Body of pancreas (tissue), 4 donors: ENCODE measurements around the gene CFAP100. TPM values are rescaled to one million over a fixed set of nuclear protein-coding genes. Genes with fewer than 3 reads are reported as not detected.

Source experiments
- ATAC-seq: fragments of 150-250 bp; one replicate; pipeline ENCODE4 v1.9.1; 2016
- DNase-seq, 4 donors: peaks; one replicate each; pipeline ENCODE4 v3.0.0-alpha.2; 2019
- H3K27ac ChIP-seq, 4 donors: fragments of 200-600 bp; sonication (generic); 1 replicate in 3 of 4; 2 replicates in 1 of 4; pipeline versions ENCODE4 v1.5.1 to v1.6.1; 2016 to 2019; ENCODE audit warnings: mild to moderate bottlenecking in 1 of 4, mixed read lengths in 1 of 4, moderate library complexity in 1 of 4
- H3K27me3 ChIP-seq, 2 donors: fragments of 200-600 bp; sonication (generic); one replicate each; pipeline ENCODE4 v1.6.0; 2016; ENCODE audit warnings: mild to moderate bottlenecking in 1 of 2
- H3K36me3 ChIP-seq, 2 donors: fragments of 200-600 bp; sonication (generic); replicated peaks in 1 of 2; 2 replicates each; pipeline ENCODE4 v1.5.1; 2016; ENCODE audit warnings: low read depth in 2 of 2; ENCODE audit not compliant: insufficient read depth in 1 of 2
- H3K4me1 ChIP-seq: fragments of 200-600 bp; sonication (generic); one replicate; pipeline ENCODE4 v1.6.0; 2016
- H3K4me3 ChIP-seq, 2 donors: fragments of 200-600 bp; sonication (generic); 1 replicate in 1 of 2; 2 replicates in 1 of 2; pipeline ENCODE4 v1.5.1; 2016 to 2019
- H3K9me3 ChIP-seq, 3 donors: fragments of 200-600 bp; sonication (generic); 1 replicate in 2 of 3; 2 replicates in 1 of 3; pipeline ENCODE4 v1.5.1; 2016
- CTCF ChIP-seq, 7 experiments: fragments of 450-650 bp in 4 of 7; fragments of 200-600 bp in 3 of 7; sonication (generic) in 3 of 7; IDR thresholded peaks; one replicate each; pipeline ENCODE4 v1.5.1; 2016 to 2019; ENCODE audit warnings: antibody characterized with exemption in 7 of 7
- POLR2A ChIP-seq, 3 donors: fragments of 450-650 bp; IDR thresholded peaks; one replicate each; pipeline ENCODE4 v1.6.1; 2016; ENCODE audit warnings: antibody characterized with exemption in 3 of 3, mild to moderate bottlenecking in 2 of 3
- WGBS, 2 donors: methylation state at CpG; one replicate each; pipeline ENCODE4 v1.1.5; 2017; 5-methylcytosine and 5-hydroxymethylcytosine counted together
- intact Hi-C: fragments of 100-400 bp; cut with DNase I; formaldehyde crosslinking; loops from one replicate; pipeline ENCODE4 v1.15.1; 2023
- total RNA-seq, 2 donors: library from RNA; depleted of rRNA; stranded (reverse); fragments of >200 nt; gene quantifications; one replicate each; pipeline ENCODE4 v1.1.0, GENCODE V29; 2016

CFAP100 gene
- total RNA-seq, 2 donors from 2014 or later: not detected

GRCh38 chr3:126407412-126408044 lies 12.8 kb downstream of the CFAP100 start:
- Histone ChIP-seq H3K9me3 (no peaks in the 10 kb centered on the region), H3K4me3 (no peak overlapping the region), H3K27me3 (no peaks in the 10 kb centered on the region), H3K27ac (no peak overlapping the region), H3K36me3 (no peaks in the 10 kb centered on the region), H3K4me1 (no peaks in the 10 kb centered on the region)
- ATAC-seq (no peak), DNase-seq (no peak)
- intact Hi-C loops: no loop called here
- TF ChIP-seq CTCF (IDR thresholded peaks at IDR 0.05) (no peak), POLR2A (IDR thresholded peaks at IDR 0.05) (no peak)
- 78 to 88% methylated on average over 2 to 5 of the region's 5 CpGs for WGBS, 2 donors

GRCh38 chr3:126408099-126408498 lies 13.4 kb downstream of the CFAP100 start:
- Histone ChIP-seq H3K4me1 (no peaks in the 10 kb centered on the region), H3K4me3 (no peak overlapping the region), H3K27ac (no peak overlapping the region), H3K36me3 (no peaks in the 10 kb centered on the region), H3K9me3 (no peaks in the 10 kb centered on the region), H3K27me3 (no peaks in the 10 kb centered on the region)
- ATAC-seq (no peak), DNase-seq (no peak)
- WGBS, 2 donors: 85% methylated on average over 5 of the region's 5 CpGs
- TF ChIP-seq POLR2A (IDR thresholded peaks at IDR 0.05): no peak
- no peak for TF ChIP-seq CTCF (IDR thresholded peaks at IDR 0.05)
- intact Hi-C loops: no loop called here

- Histone ChIP-seq H3K36me3 (no peaks in the 10 kb centered on the region), H3K27ac (no peak overlapping the region), H3K4me1 (peaks cover 15% of the 10 kb centered on the region), H3K4me3 (no peak overlapping the region), H3K9me3 (no peaks in the 10 kb centered on the region), H3K27me3 (no peaks in the 10 kb centered on the region)
- ATAC-seq: no peak
- TF ChIP-seq CTCF (IDR thresholded peaks at IDR 0.05): no peak
- no peak for TF ChIP-seq POLR2A (IDR thresholded peaks at IDR 0.05)
- intact Hi-C loops: no loop called here
- DNase-seq: no peak
- 91 to 92% methylated on average over 6 of the region's 6 CpGs for WGBS, 2 donors
Observed at GRCh38 chr3:126412841-126413692, 18.4 kb downstream of the CFAP100 start.

GRCh38 chr3:126413693-126414080 lies 19.0 kb downstream of the CFAP100 start:
- Histone ChIP-seq H3K9me3 (no peaks in the 10 kb centered on the region), H3K27ac (no peak overlapping the region), H3K4me1 (peaks cover 15% of the 10 kb centered on the region), H3K27me3 (no peaks in the 10 kb centered on the region), H3K36me3 (no peaks in the 10 kb centered on the region), H3K4me3 (no peak overlapping the region)
- intact Hi-C loops: no loop called here
- DNase-seq (no peak), ATAC-seq (no peak)
- TF ChIP-seq POLR2A (IDR thresholded peaks at IDR 0.05) (no peak), CTCF (IDR thresholded peaks at IDR 0.05) (no peak)
- 57 to 82% methylated on average over 1 to 4 of the region's 4 CpGs for WGBS, 2 donors
